GM23248 (cell line): ENCODE data around the gene DPY19L3.

ENCODE experiments used
- EZH2 ChIP-seq: fragments of 200-600 bp; sonication (generic); IDR thresholded peaks from 2 replicates; pipeline ENCODE4 v1.6.1; 2018; ENCODE audit warnings: antibody characterized with exemption, mild to moderate bottlenecking; ENCODE audit not compliant: insufficient read depth, poor library complexity, severe bottlenecking
- EZH2phosphoT487 ChIP-seq: fragments of 200-600 bp; sonication (generic); IDR thresholded peaks from 2 replicates; pipeline ENCODE4 v1.6.1; 2018; ENCODE audit warnings: antibody characterized with exemption, moderate library complexity, mild to moderate bottlenecking, low read depth; ENCODE audit not compliant: insufficient read depth

- TF ChIP-seq EZH2, result no peak
- TF ChIP-seq EZH2phosphoT487, result no peak
These were observed 16.2 kb downstream of the DPY19L3 start for GRCh38 chr19:32421589-32422361.
